ENCODE results near the gene PPM1H. TPM values are rescaled to one million over a fixed set of nuclear protein-coding genes. Genes with fewer than 3 reads are reported as not detected.

PPM1H gene
- total RNA-seq, 1 donor from 2014 or later = 0.85 TPM

DNA sequence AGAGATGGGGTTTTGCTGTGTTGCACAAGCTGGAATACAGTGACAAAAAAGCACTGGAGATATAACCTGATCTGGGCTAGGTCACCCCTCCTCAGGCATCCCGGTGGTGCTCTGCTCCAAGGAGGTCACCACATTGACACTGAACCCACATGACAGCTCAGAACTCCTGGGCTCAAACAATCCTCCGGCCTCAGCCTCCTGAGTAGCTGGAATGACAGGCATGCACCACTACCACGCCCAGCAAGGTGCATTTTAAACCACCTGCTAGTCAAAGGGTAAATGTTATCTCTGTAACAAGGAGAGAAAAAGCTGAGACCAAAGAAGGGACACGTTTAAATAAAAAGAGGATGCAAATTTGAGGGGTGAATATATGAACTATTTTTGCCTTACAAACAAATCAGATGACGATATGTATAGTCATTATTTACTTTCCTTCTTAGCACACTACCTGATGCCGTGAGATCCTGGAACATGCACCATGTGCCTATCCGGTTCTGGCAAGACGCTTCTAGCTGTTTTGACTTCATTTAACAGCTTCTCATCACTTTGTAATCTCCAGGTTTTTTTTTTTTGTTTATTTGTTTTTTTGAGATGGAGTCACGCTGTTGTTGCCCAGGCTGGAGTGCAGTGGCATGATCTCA is 135.1 kb downstream of the PPM1H start:
- H3K27ac ChIP-seq = no peak overlapping the region
- intact Hi-C loops (cut with DNase I) = loop anchor here (2.0 to 10.0 kb wide), 3 partner anchors 269 to 335 kb away; partner anchors contain the start of gene MON2
- no peaks in the 10 kb centered on the region for H3K9me3 ChIP-seq
- H3K4me3 ChIP-seq = no peak overlapping the region
- peaks cover 0 to 3% of the 10 kb centered on the region in 2 donors for H3K36me3 ChIP-seq
- no peak for DNase-seq (ENCODE audit: low spot score in 2 of 2)
- H3K4me1 ChIP-seq = no peaks in the 10 kb centered on the region
- TF ChIP-seq, protein P1, sequence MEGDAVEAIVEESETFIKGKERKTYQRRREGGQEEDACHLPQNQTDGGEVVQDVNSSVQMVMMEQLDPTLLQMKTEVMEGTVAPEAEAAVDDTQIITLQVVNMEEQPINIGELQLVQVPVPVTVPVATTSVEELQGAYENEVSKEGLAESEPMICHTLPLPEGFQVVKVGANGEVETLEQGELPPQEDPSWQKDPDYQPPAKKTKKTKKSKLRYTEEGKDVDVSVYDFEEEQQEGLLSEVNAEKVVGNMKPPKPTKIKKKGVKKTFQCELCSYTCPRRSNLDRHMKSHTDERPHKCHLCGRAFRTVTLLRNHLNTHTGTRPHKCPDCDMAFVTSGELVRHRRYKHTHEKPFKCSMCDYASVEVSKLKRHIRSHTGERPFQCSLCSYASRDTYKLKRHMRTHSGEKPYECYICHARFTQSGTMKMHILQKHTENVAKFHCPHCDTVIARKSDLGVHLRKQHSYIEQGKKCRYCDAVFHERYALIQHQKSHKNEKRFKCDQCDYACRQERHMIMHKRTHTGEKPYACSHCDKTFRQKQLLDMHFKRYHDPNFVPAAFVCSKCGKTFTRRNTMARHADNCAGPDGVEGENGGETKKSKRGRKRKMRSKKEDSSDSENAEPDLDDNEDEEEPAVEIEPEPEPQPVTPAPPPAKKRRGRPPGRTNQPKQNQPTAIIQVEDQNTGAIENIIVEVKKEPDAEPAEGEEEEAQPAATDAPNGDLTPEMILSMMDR (IDR thresholded peaks at IDR 0.05) = no peak
- no peaks in the 10 kb centered on the region for H3K27me3 ChIP-seq

DNA sequence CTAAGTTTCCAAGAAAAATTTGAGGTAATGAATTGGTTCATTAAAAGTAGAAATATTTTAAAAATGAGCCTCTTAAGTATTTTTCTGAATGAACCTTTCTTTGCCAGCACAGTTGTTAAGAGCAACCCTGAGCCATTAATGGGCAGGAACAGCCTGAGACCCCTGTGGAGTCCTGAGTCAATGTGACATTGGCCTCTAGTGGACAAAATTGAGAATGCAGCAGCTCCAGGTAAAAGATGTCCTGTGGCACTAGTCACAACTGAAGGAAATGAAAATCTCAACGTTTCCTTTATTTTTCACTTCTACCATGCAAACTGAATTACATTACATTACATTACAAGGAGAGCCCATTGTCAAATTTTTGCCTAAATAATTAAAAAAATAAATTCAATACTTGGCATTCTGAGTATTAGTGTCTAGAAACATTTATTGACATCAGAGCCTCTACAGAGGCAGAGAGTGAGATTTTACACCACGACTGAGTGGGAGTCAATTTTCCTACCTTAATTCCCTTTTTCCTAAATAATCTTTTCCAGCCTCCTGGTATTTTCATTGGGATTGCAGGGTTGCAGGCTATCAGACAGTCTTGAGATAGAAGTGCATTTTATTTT is 135.7 kb downstream of the PPM1H start:
- TF ChIP-seq, protein P1 (IDR thresholded peaks at IDR 0.05) = peak; percentile 74 to 95 (median 93)
- peak in 1 of 2 donors; percentile 80 for DNase-seq (ENCODE audit: low spot score in 2 of 2)
- Histone ChIP-seq H3K4me1 (no peaks in the 10 kb centered on the region), H3K27me3 (no peaks in the 10 kb centered on the region), H3K9me3 (no peaks in the 10 kb centered on the region), H3K36me3 (peaks cover 0 to 3% of the 10 kb centered on the region in 2 donors), H3K27ac (no peak overlapping the region), H3K4me3 (no peak overlapping the region)
- intact Hi-C loops (cut with DNase I) = loop anchor here (5.0 to 10.0 kb wide), 2 partner anchors 277 to 334 kb away; partner anchors contain the start of gene MON2

DNA sequence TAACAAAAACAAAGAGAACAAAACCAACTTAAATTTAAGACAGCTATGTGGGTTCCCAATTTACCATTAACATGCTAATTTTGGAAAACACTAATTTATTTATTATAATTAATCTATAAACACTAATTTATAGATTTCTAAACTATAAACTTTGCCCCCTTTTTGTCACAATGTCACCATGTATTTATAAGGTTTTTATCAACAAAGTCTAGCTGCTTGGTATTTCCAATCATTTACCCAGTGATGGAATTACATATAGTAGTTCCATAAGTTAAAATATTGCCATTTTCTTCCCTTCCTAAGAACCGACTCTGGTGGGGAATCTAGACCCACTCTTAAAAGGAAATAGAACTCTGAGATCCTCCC is 140.7 kb downstream of the PPM1H start:
- Histone ChIP-seq H3K9me3 (no peaks in the 10 kb centered on the region), H3K27ac (peak overlapping the region in 1 of 2 donors; percentile 14), H3K4me3 (peak overlapping the region in 1 of 2 donors; percentile 23), H3K27me3 (no peaks in the 10 kb centered on the region), H3K4me1 (peaks cover 5 to 15% of the 10 kb centered on the region in 2 donors), H3K36me3 (no peaks in the 10 kb centered on the region)
- TF ChIP-seq, protein P1 (IDR thresholded peaks at IDR 0.05) = no peak
- DNase-seq (ENCODE audit: low spot score in 2 of 2) = no peak
- intact Hi-C loops (cut with DNase I) = loop anchor here (1.0 to 10.0 kb wide), 5 partner anchors 63 to 356 kb away; partner anchors contain the start of gene MON2

DNA sequence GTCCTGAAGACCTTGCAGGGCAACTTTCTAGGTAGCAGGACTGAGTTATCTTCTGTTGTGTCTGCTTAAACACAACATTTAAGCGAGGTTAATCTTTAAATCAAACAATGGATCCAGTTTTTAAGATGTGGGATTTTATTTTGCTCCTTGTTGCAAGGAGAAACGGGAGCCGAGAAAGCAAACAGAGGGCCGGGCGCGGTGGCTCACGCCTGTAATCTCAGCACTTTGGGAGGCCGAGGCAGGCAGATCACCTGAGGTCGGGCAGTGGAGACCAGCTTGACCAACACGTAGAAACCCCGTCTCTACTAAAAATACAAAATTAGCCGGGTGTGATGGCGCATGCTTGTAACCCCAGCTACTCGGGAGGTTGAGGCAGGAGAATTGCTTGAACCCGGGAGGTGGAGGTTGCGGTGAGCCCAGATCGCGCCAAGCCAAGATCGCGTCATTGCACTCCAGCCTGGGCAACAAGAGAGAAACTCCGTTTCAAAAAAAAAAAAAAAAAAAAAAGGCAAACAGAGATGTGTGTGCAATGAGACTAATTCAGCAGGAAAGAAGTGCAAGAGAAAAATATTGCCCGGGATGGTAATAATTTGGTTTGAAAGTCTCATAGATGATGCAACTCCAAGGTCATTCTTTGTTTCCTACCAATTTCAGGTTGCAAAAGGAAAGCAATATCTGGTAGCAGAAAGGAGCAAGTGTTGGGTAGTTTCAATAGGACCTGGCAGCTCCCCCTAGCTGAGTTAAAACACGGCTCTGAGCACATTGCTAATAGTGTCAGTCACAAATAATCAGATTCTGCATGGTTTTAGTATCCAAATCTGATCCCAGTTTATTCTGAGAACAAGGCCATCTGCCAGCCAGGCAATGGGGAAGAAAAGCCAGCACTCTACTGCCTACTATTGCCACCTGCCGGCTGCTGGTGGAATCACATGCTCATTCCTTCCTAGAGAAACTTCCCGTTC is 141.4 kb downstream of the PPM1H start:
- H3K36me3 ChIP-seq = no peaks in the 10 kb centered on the region
- H3K4me1 ChIP-seq = peaks cover 5 to 15% of the 10 kb centered on the region in 2 donors
- no peaks in the 10 kb centered on the region for H3K9me3 ChIP-seq
- peak; percentile 36 to 93 for DNase-seq (ENCODE audit: low spot score in 2 of 2)
- peak overlapping the region in 1 of 2 donors; percentile 23 for H3K4me3 ChIP-seq
- H3K27me3 ChIP-seq = no peaks in the 10 kb centered on the region
- intact Hi-C loops (cut with DNase I) = loop anchor here (1.0 to 10.0 kb wide), 5 partner anchors 63 to 355 kb away; partner anchors contain the start of gene MON2
- TF ChIP-seq, protein P1 (IDR thresholded peaks at IDR 0.05) = peak; percentile 79 to 97 (median 93)
- peak overlapping the region; percentile 14 to 19 for H3K27ac ChIP-seq

DNA sequence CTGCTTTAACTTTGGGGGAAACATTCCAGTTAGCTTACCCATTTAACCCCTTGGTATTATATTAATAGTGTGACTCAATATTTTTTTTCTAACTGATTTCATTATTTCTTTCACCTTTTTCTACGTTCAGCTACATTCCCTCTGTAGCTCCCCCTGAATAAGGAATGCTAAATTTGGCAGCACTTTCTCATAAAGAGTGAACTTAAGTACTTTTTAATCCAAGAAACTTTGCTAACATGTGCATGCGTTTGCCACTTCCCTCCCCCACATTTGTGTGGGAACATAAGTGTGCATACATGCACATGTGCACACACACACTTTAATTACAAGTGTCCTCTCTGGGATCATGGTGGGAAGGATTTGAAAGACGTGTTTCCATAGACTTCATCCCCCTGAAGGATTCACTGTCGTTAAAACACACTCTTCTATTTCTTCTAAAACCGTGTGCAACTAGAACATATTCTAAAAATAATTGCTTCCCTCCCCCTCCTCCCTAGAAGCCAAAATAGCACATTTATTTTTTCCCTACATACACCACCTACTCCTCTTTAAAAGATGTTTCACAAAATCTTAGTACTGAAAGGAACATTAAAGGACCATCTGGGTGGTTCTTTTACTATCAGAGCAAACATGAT is 142.6 kb downstream of the PPM1H start:
- intact Hi-C loops (cut with DNase I) = loop anchor here (10.0 kb wide), 1 partner anchor 328 kb away; the partner anchor contains the start of gene MON2
- H3K4me3 ChIP-seq = peak overlapping the region in 1 of 2 donors; percentile 35
- TF ChIP-seq, protein P1 (IDR thresholded peaks at IDR 0.05) = no peak
- H3K36me3 ChIP-seq = no peaks in the 10 kb centered on the region
- H3K9me3 ChIP-seq = no peaks in the 10 kb centered on the region
- H3K27me3 ChIP-seq = no peaks in the 10 kb centered on the region
- peak overlapping the region; percentile 14 to 40 for H3K27ac ChIP-seq
- DNase-seq (ENCODE audit: low spot score in 2 of 2) = no peak
- H3K4me1 ChIP-seq = peaks cover 5 to 15% of the 10 kb centered on the region in 2 donors
